HEK293 (cell line): Measurements from ENCODE around the gene PARP1.

Experiments
- CTCF ChIA-PET: fragments of 350-600 bp; formaldehyde crosslinking; extraction: SDS; loops from one replicate; lab custom pipeline; 2021; ENCODE audit warnings: antibody characterized with exemption; lab: Yijun Ruan, JAX
- POLR2A ChIA-PET: fragments of 300-600 bp; formaldehyde crosslinking; extraction: SDS; loops from one replicate; lab custom pipeline; 2020; ENCODE audit warnings: antibody characterized with exemption, inconsistent platforms; lab: Yijun Ruan, JAX
- H3K27ac ChIP-seq: fragments of 200-500 bp; sonication (Bioruptor generic); 2 replicates; pipeline ENCODE4 v1.5.1; 2014; ENCODE audit warnings: low read depth, low read length, control low read depth, inconsistent platforms; ENCODE audit errors: extremely low read depth
- H3K36me3 ChIP-seq, 2 experiments: fragments of 200-500 bp in 1 of 2; sonication (Bioruptor generic) in 1 of 2; 1 replicate in 1 of 2; 2 replicates in 1 of 2; pipeline ENCODE4 v1.5.1; 2014 to 2017; ENCODE audit warnings: inconsistent platforms in 2 of 2, low read length in 2 of 2; ENCODE audit not compliant: control insufficient read depth in 2 of 2, insufficient read depth in 1 of 2
- H3K4me1 ChIP-seq: fragments of 200-500 bp; sonication (Bioruptor generic); 2 replicates; pipeline ENCODE4 v1.5.1; 2014; ENCODE audit warnings: mild to moderate bottlenecking, low read length, inconsistent platforms; ENCODE audit not compliant: control insufficient read depth, insufficient read depth
- H3K4me3 ChIP-seq: 2 replicates; pipeline ENCODE4 v1.5.1; 2011; ENCODE audit warnings: low read depth, mild to moderate bottlenecking, control low read depth, low read length, moderate library complexity
- H3K9me3 ChIP-seq: fragments of 200-500 bp; sonication (Bioruptor generic); 2 replicates; pipeline ENCODE4 v1.5.1; 2014; ENCODE audit warnings: low read depth, low read length, inconsistent platforms; ENCODE audit not compliant: control insufficient read depth, insufficient read depth
- EGR2 ChIP-seq: fragments of 450-650 bp; formaldehyde crosslinking; IDR thresholded peaks from 2 replicates; pipeline ENCODE4 v1.5.1; 2016; ENCODE audit warnings: low read depth, missing biosample characterization, missing genetic modification characterization
- PRDM4 ChIP-seq: fragments of 450-650 bp; formaldehyde crosslinking; IDR thresholded peaks from 2 replicates; pipeline ENCODE4 v1.5.1; 2017; ENCODE audit warnings: missing biosample characterization, missing genetic modification characterization
- REST ChIP-seq: fragments of 450-650 bp; formaldehyde crosslinking; IDR thresholded peaks from 2 replicates; pipeline ENCODE4 v1.5.1; 2016; ENCODE audit warnings: missing biosample characterization, missing genetic modification characterization
- YY2 ChIP-seq: fragments of 450-650 bp; formaldehyde crosslinking; IDR thresholded peaks from 2 replicates; pipeline ENCODE4 v1.5.1; 2016; ENCODE audit warnings: missing biosample characterization, missing genetic modification characterization
- ZBTB1 ChIP-seq: fragments of 450-650 bp; formaldehyde crosslinking; IDR thresholded peaks from 2 replicates; pipeline ENCODE4 v1.5.1; 2016; ENCODE audit warnings: missing biosample characterization, missing genetic modification characterization
- ZFHX2 ChIP-seq: fragments of 450-650 bp; formaldehyde crosslinking; conservative IDR thresholded peaks from 2 replicates; pipeline ENCODE4 v1.5.1; 2016; ENCODE audit warnings: missing biosample characterization, missing genetic modification characterization
- ZFP69B ChIP-seq: fragments of 450-650 bp; formaldehyde crosslinking; IDR thresholded peaks from 2 replicates; pipeline ENCODE4 v1.5.1; 2016; ENCODE audit warnings: missing biosample characterization, missing genetic modification characterization
- ZNF16 ChIP-seq: fragments of 450-650 bp; formaldehyde crosslinking; IDR thresholded peaks from 2 replicates; pipeline ENCODE4 v1.5.1; 2016; ENCODE audit warnings: low read depth, missing biosample characterization, missing genetic modification characterization
- ZNF18 ChIP-seq: fragments of 450-650 bp; formaldehyde crosslinking; IDR thresholded peaks from 2 replicates; pipeline ENCODE4 v1.5.1; 2016; ENCODE audit warnings: missing biosample characterization, missing genetic modification characterization
- ZNF280D ChIP-seq: fragments of 450-650 bp; formaldehyde crosslinking; IDR thresholded peaks from 2 replicates; pipeline ENCODE4 v1.5.1; 2016; ENCODE audit warnings: missing biosample characterization, missing genetic modification characterization
- ZNF513 ChIP-seq: fragments of 450-650 bp; IDR thresholded peaks from 2 replicates; pipeline ENCODE4 v1.5.1; 2018; ENCODE audit warnings: missing biosample characterization, missing genetic modification characterization
- ZNF530 ChIP-seq: fragments of 450-650 bp; formaldehyde crosslinking; IDR thresholded peaks from 2 replicates; pipeline ENCODE4 v1.5.1; 2016; ENCODE audit warnings: low read depth, missing biosample characterization, missing genetic modification characterization
- ZNF548 ChIP-seq: fragments of 450-650 bp; formaldehyde crosslinking; IDR thresholded peaks from 2 replicates; pipeline ENCODE4 v1.5.1; 2016; ENCODE audit warnings: missing biosample characterization, missing genetic modification characterization
- ZNF580 ChIP-seq: fragments of 450-650 bp; formaldehyde crosslinking; IDR thresholded peaks from 2 replicates; pipeline ENCODE4 v1.5.1; 2016; ENCODE audit warnings: missing biosample characterization, missing genetic modification characterization
- ZNF596 ChIP-seq: fragments of 450-650 bp; IDR thresholded peaks from 2 replicates; pipeline ENCODE4 v1.5.0; 2018; ENCODE audit warnings: missing biosample characterization, mild to moderate bottlenecking, missing genetic modification characterization, moderate library complexity
- ZNF626 ChIP-seq: fragments of 450-650 bp; sonication (Bioruptor Pico); formaldehyde crosslinking; IDR thresholded peaks from 2 replicates; pipeline ENCODE4 v1.5.1; 2018; ENCODE audit warnings: missing biosample characterization, missing genetic modification characterization, inconsistent platforms
- ZNF645 ChIP-seq: fragments of 450-650 bp; formaldehyde crosslinking; IDR thresholded peaks from 2 replicates; pipeline ENCODE4; 2016; ENCODE audit warnings: missing biosample characterization, missing genetic modification characterization
- ZNF664 ChIP-seq: fragments of 450-650 bp; formaldehyde crosslinking; IDR thresholded peaks from 2 replicates; pipeline ENCODE4 v1.5.1; 2016; ENCODE audit warnings: missing biosample characterization, missing genetic modification characterization
- ZNF707 ChIP-seq: fragments of 450-650 bp; formaldehyde crosslinking; IDR thresholded peaks from 2 replicates; pipeline ENCODE4 v1.5.1; 2016; ENCODE audit warnings: missing biosample characterization, missing genetic modification characterization

The PARP1 gene

GRCh38 chr1:226373376-226373775 is 34.5 kb downstream of the PARP1 start (continued):
- TF ChIP-seq ZBTB1 (no peak), YY2 (tag by site-specific recombination) (no peak), ZFP69B (tag by site-specific recombination) (no peak), ZNF626 (tag by site-specific recombination) (no peak), ZNF280D (tag by site-specific recombination) (no peak), PRDM4 (tag by site-specific recombination) (no peak), ZNF530 (tag by site-specific recombination) (no peak), ZNF707 (tag by site-specific recombination) (no peak), ZNF664 (tag by site-specific recombination) (no peak), EGR2 (tag by site-specific recombination) (no peak)
- TF ChIP-seq, all 188 proteins: peak for 0

GRCh38 chr1:226372885-226373284 is 35.0 kb downstream of the PARP1 start:
- no peaks in the 10 kb centered on the region for H3K4me1 ChIP-seq
- TF ChIP-seq ZNF16 (tag by site-specific recombination) (no peak), ZNF18 (no peak), ZNF548 (tag by site-specific recombination) (no peak)
- H3K4me3 ChIP-seq: no peak overlapping the region
- H3K27ac ChIP-seq: no peak overlapping the region
- POLR2A ChIA-PET: no interaction called here
- H3K36me3 ChIP-seq: peaks cover 76 to 100% of the 10 kb centered on the region in 2 experiments
- H3K9me3 ChIP-seq: no peaks in the 10 kb centered on the region
- CTCF ChIA-PET: interaction anchor here (0.8 to 2.3 kb wide), 2 partner anchors 35 to 248 kb away, joined by 3 to 9 read pairs; partner anchors contain the start of gene PARP1

- ChIA-PET CTCF (interaction anchor here (0.8 to 1.3 kb wide), 2 partner anchors 36 to 246 kb away, joined by 3 to 6 read pairs; partner anchors contain the start of gene PARP1), POLR2A (no interaction called here)
- H3K27ac ChIP-seq: no peak overlapping the region
- no peak for TF ChIP-seq ZNF645 (tag by site-specific recombination)
- no peak for TF ChIP-seq ZFHX2 (tag by site-specific recombination)
- no peak for TF ChIP-seq ZNF513 (tag by site-specific recombination)
- TF ChIP-seq REST: peak; percentile 50; the same call in 1 of the 2 replicates
- TF ChIP-seq ZNF596 (tag by site-specific recombination): no peak
- no peak for TF ChIP-seq ZNF580 (tag by site-specific recombination)
- no peaks in the 10 kb centered on the region for H3K4me1 ChIP-seq
- H3K4me3 ChIP-seq: no peak overlapping the region
- H3K36me3 ChIP-seq: peaks cover 75 to 100% of the 10 kb centered on the region in 2 experiments
- no peaks in the 10 kb centered on the region for H3K9me3 ChIP-seq
Observed at GRCh38 chr1:226371866-226372490, 35.9 kb downstream of the PARP1 start.
